OCI-LY7 (cell line): ENCODE results near the gene DUSP15.

Experiments
- CTCF ChIP-seq: fragments of 200-600 bp; sonication (generic); conservative IDR thresholded peaks from 2 replicates; pipeline ENCODE4 v1.5.1; 2014; ENCODE audit warnings: mild to moderate bottlenecking, antibody characterized with exemption, low read length, moderate library complexity, mixed read lengths
- EZH2phosphoT487 ChIP-seq: fragments of 200-600 bp; sonication (generic); IDR thresholded peaks from 2 replicates; pipeline ENCODE4 v1.6.1; 2018; ENCODE audit warnings: low read depth, borderline replicate concordance, mild to moderate bottlenecking, mixed run types, antibody characterized with exemption, low read length, moderate library complexity, mixed read lengths

- TF ChIP-seq CTCF (no peak), EZH2phosphoT487 (no peak)
These were observed 20.9 kb downstream of the DUSP15 start for GRCh38 chr20:31849306-31849930.
